ENCODE measurements around the gene FGD4.

The FGD4 gene

GRCh38 chr12:32650508-32650907 is 251.2 kb downstream of the FGD4 start:
- no peak overlapping the region for H3K4me3 ChIP-seq (ENCODE audit: low read depth, low read length)
- TF ChIP-seq, protein P1, sequence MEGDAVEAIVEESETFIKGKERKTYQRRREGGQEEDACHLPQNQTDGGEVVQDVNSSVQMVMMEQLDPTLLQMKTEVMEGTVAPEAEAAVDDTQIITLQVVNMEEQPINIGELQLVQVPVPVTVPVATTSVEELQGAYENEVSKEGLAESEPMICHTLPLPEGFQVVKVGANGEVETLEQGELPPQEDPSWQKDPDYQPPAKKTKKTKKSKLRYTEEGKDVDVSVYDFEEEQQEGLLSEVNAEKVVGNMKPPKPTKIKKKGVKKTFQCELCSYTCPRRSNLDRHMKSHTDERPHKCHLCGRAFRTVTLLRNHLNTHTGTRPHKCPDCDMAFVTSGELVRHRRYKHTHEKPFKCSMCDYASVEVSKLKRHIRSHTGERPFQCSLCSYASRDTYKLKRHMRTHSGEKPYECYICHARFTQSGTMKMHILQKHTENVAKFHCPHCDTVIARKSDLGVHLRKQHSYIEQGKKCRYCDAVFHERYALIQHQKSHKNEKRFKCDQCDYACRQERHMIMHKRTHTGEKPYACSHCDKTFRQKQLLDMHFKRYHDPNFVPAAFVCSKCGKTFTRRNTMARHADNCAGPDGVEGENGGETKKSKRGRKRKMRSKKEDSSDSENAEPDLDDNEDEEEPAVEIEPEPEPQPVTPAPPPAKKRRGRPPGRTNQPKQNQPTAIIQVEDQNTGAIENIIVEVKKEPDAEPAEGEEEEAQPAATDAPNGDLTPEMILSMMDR (IDR thresholded peaks at IDR 0.05; ENCODE audit: low read depth, low read length, missing control alignments) = no peak
- no peak for DNase-seq (ENCODE audit: low read depth)

- no peak overlapping the region for H3K4me3 ChIP-seq (ENCODE audit: low read depth, low read length)
- no peak for DNase-seq (ENCODE audit: low read depth)
- TF ChIP-seq, protein P1 (IDR thresholded peaks at IDR 0.05; ENCODE audit: low read depth, low read length, missing control alignments) = no peak
Observed at GRCh38 chr12:32651151-32651955, 252.0 kb downstream of the FGD4 start.

GRCh38 chr12:32651956-32652210 is 252.5 kb downstream of the FGD4 start:
- TF ChIP-seq, protein P1 (IDR thresholded peaks at IDR 0.05; ENCODE audit: low read depth, low read length, missing control alignments) = no peak
- H3K4me3 ChIP-seq (ENCODE audit: low read depth, low read length) = no peak overlapping the region
- no peak for DNase-seq (ENCODE audit: low read depth)

DNA sequence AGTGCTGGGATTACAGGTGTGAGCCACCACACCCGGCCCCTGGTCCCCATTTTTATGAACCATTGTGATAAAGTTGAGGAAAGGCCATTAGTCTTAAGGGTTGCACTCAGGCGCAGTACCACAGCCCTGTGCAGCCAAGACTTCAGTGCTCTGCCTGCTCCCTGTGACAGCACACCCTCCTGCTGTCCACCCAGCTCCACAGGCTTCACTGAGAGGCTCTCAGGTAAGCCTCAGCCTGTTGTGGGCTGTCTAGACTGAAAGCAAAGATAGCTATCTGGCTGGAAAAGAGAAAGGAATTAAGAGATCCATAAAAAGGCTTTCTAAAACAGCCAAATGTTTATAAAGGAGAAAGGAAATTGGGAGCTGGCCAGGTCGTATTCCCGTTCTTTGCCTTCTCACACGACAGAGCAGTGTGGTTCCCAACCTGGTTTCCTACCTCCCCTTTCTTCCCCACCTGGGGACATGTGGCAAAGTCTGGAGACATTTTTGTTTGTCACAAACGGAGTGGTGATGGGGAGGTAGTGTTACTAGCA is 260.6 kb downstream of the FGD4 start:
- TF ChIP-seq, protein P1 (IDR thresholded peaks at IDR 0.05; ENCODE audit: low read depth, low read length, missing control alignments) = no peak
- no peak for DNase-seq (ENCODE audit: low read depth)
- no peak overlapping the region for H3K4me3 ChIP-seq (ENCODE audit: low read depth, low read length)

DNA sequence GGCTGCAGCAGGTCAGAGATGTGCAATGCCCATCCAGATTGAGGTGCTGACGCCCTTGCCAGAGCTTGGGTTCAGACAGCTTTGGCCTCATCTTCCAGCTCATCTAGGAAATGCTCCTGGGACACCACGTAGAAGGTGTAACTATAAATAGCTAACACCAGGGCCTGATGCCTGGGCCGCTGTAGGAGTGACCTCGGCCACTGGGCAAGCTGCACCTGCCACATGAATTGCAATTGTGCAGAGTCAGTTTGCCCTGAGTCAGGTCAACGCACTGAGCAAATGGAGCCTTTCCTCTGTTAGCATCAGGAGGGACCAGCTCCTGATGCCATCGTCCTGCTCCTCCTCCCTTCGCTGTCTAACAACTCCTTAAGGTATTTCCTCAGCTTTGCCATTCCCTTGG is 262.3 kb downstream of the FGD4 start:
- TF ChIP-seq, protein P1 (IDR thresholded peaks at IDR 0.05; ENCODE audit: low read depth, low read length, missing control alignments) = no peak
- no peak overlapping the region for H3K4me3 ChIP-seq (ENCODE audit: low read depth, low read length)
- no peak for DNase-seq (ENCODE audit: low read depth)

GRCh38 chr12:32662665-32663064 is 263.3 kb downstream of the FGD4 start:
- TF ChIP-seq, protein P1 (IDR thresholded peaks at IDR 0.05; ENCODE audit: low read depth, low read length, missing control alignments) = no peak
- no peak for DNase-seq (ENCODE audit: low read depth)
- H3K4me3 ChIP-seq (ENCODE audit: low read depth, low read length) = no peak overlapping the region

- TF ChIP-seq, protein P1 (IDR thresholded peaks at IDR 0.05; ENCODE audit: low read depth, low read length, missing control alignments) = no peak
- no peak for DNase-seq (ENCODE audit: low read depth)
- no peak overlapping the region for H3K4me3 ChIP-seq (ENCODE audit: low read depth, low read length)
Observed at GRCh38 chr12:32666018-32666417, 266.7 kb downstream of the FGD4 start.

Measured in GM12864 (cell line).